Upper lobe of left lung (tissue), 6 donors: Measurements from ENCODE around the gene TRIM27. TPM values are rescaled to one million over a fixed set of nuclear protein-coding genes. Genes with fewer than 3 reads are reported as not detected.

Experiments
- ATAC-seq, 2 donors: fragments of 200-7000 bp; cut with Tn5 transposase; one replicate each; pipeline ENCODE4 v1.9.1; 2022; ENCODE audit warnings: mild to moderate bottlenecking in 2 of 2, moderate library complexity in 2 of 2; ENCODE audit not compliant: low FRiP score in 2 of 2
- DNase-seq, 2 donors: peaks; one replicate each; pipeline ENCODE4 v3.0.0-alpha.2; 2019 to 2020
- H3K27ac ChIP-seq, 4 donors: fragments of 200-600 bp; sonication (generic); one replicate each; pipeline ENCODE4 v1.5.1; 2016 to 2019
- H3K27me3 ChIP-seq, 4 donors: fragments of 200-600 bp; sonication (generic); one replicate each; pipeline ENCODE4 v1.5.1; 2017 to 2019
- H3K36me3 ChIP-seq, 4 donors: fragments of 200-600 bp; sonication (generic); one replicate each; pipeline ENCODE4 v1.5.1; 2016 to 2019
- H3K4me1 ChIP-seq, 4 donors: fragments of 200-600 bp; sonication (generic); one replicate each; pipeline ENCODE4 v1.5.1; 2018 to 2019
- H3K4me3 ChIP-seq, 4 donors: fragments of 200-600 bp; sonication (generic); one replicate each; pipeline ENCODE4 v1.5.1; 2017 to 2019; ENCODE audit warnings: mild to moderate bottlenecking in 2 of 4, moderate library complexity in 1 of 4
- H3K9me3 ChIP-seq, 4 donors: fragments of 200-600 bp; sonication (generic); one replicate each; pipeline ENCODE4 v1.5.1; 2018 to 2019
- EP300 ChIP-seq, 4 donors: sonication (generic); formaldehyde crosslinking; IDR thresholded peaks; one replicate each; pipeline ENCODE4 v1.5.1; 2017; ENCODE audit warnings: antibody characterized with exemption in 4 of 4, control low read depth in 2 of 4
- POLR2A ChIP-seq, 4 donors: fragments of 450-650 bp; IDR thresholded peaks; one replicate each; pipeline ENCODE4 v1.5.1; 2016 to 2017; ENCODE audit warnings: antibody characterized with exemption in 4 of 4, mild to moderate bottlenecking in 2 of 4
- POLR2AphosphoS5 ChIP-seq, 2 donors: sonication (generic); formaldehyde crosslinking; IDR thresholded peaks; one replicate each; pipeline ENCODE4 v1.5.1; 2017; ENCODE audit warnings: antibody characterized with exemption in 2 of 2
- WGBS, 2 donors: methylation state at CpG; one replicate each; pipeline ENCODE4 v1.1.5; 2017 to 2018; 5-methylcytosine and 5-hydroxymethylcytosine counted together
- total RNA-seq, 6 donors: library from RNA; depleted of rRNA in 4 of 6; stranded (reverse); fragments of >200 nt in 4 of 6; gene quantifications; one replicate each; pipeline versions ENCODE4 v1.1.0 to v1.2.1, GENCODE V29; 2016 to 2021
- TF ChIP-seq, protein P1 (sequence below), 6 experiments: fragments of 450-650 bp in 4 of 6; fragments of 200-600 bp in 2 of 6; sonication (generic) in 2 of 6; IDR thresholded peaks; one replicate each; pipeline ENCODE4 v1.5.1; 2016 to 2019; ENCODE audit warnings: antibody characterized with exemption in 6 of 6
- donor health status: DM: no; HTN: no; CAD: no; lungs with moderate emphysema.
- donor health status: DM: no; HTN: yes; CAD: no; lungs with severe emphysema.

The TRIM27 gene
- total RNA-seq, 6 donors from 2014 or later = 45.8 to 90.1 (median 55.5) TPM

GRCh38 chr6:28887796-28888496 is 35.8 kb downstream of the TRIM27 start:
- Histone ChIP-seq H3K27ac (no peak overlapping the region), H3K4me3 (no peak overlapping the region), H3K4me1 (peaks cover 0 to 6% (median 0%) of the 10 kb centered on the region in 4 donors), H3K27me3 (no peaks in the 10 kb centered on the region), H3K36me3 (no peaks in the 10 kb centered on the region), H3K9me3 (peaks cover 0 to 7% (median 0%) of the 10 kb centered on the region in 4 donors)
- TF ChIP-seq, protein P1, sequence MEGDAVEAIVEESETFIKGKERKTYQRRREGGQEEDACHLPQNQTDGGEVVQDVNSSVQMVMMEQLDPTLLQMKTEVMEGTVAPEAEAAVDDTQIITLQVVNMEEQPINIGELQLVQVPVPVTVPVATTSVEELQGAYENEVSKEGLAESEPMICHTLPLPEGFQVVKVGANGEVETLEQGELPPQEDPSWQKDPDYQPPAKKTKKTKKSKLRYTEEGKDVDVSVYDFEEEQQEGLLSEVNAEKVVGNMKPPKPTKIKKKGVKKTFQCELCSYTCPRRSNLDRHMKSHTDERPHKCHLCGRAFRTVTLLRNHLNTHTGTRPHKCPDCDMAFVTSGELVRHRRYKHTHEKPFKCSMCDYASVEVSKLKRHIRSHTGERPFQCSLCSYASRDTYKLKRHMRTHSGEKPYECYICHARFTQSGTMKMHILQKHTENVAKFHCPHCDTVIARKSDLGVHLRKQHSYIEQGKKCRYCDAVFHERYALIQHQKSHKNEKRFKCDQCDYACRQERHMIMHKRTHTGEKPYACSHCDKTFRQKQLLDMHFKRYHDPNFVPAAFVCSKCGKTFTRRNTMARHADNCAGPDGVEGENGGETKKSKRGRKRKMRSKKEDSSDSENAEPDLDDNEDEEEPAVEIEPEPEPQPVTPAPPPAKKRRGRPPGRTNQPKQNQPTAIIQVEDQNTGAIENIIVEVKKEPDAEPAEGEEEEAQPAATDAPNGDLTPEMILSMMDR (IDR thresholded peaks at IDR 0.05) = no peak
- no peak for TF ChIP-seq EP300 (IDR thresholded peaks at IDR 0.05)
- no peak for TF ChIP-seq POLR2A (IDR thresholded peaks at IDR 0.05)
- no peak for TF ChIP-seq POLR2AphosphoS5 (IDR thresholded peaks at IDR 0.05)
- DNase-seq = no peak
- 91 to 98% methylated on average over 4 of the region's 4 CpGs for WGBS, 2 donors
- ATAC-seq = no peak

DNA sequence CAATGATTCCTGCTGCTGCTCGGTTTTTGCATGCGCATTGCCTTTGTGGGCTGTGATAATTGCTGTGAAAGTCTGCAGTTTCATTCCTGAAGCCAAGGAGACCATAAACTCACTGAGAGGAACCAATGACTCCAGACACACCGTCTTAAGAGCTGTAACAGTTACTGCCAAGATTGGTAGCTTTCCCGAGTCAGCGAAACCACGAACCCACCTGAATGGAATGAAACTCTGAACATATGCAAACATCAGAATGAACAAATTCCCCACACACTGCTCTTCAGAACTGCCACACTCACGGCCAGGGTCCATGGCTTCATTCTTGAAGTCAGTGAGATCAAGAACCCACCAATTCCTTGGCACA is 37.7 kb downstream of the TRIM27 start:
- no peaks in the 10 kb centered on the region for H3K27me3 ChIP-seq
- H3K36me3 ChIP-seq = no peaks in the 10 kb centered on the region
- ATAC-seq (no peak), DNase-seq (no peak)
- no peak overlapping the region for H3K27ac ChIP-seq
- H3K4me1 ChIP-seq = peaks cover 0 to 6% (median 0%) of the 10 kb centered on the region in 4 donors
- no peak overlapping the region for H3K4me3 ChIP-seq
- WGBS, 2 donors = 77 to 91% methylated on average over 7 of the region's 7 CpGs
- TF ChIP-seq EP300 (IDR thresholded peaks at IDR 0.05) (no peak), POLR2A (IDR thresholded peaks at IDR 0.05) (no peak)
- TF ChIP-seq, protein P1 (IDR thresholded peaks at IDR 0.05) = no peak
- peaks cover 0 to 7% (median 0%) of the 10 kb centered on the region in 4 donors for H3K9me3 ChIP-seq

- 67 to 80% methylated on average over 10 to 13 of the region's 18 CpGs for WGBS, 2 donors
- Histone ChIP-seq H3K27ac (no peak overlapping the region), H3K27me3 (no peaks in the 10 kb centered on the region), H3K9me3 (peaks cover 0 to 7% (median 0%) of the 10 kb centered on the region in 4 donors), H3K4me1 (peaks cover 0 to 6% (median 2%) of the 10 kb centered on the region in 4 donors), H3K4me3 (peak overlapping the region in 1 of 4 donors; percentile 2), H3K36me3 (no peaks in the 10 kb centered on the region)
- no peak for ATAC-seq
- no peak for DNase-seq
- TF ChIP-seq, protein P1 (IDR thresholded peaks at IDR 0.05) = no peak
- peak in 1 of 4 donors; percentile 28 for TF ChIP-seq POLR2A (IDR thresholded peaks at IDR 0.05)
- TF ChIP-seq EP300 (IDR thresholded peaks at IDR 0.05) = no peak
- TF ChIP-seq POLR2AphosphoS5 (IDR thresholded peaks at IDR 0.05) = peak in 1 of 2 donors; percentile 17
These were observed 39.2 kb downstream of the TRIM27 start for GRCh38 chr6:28884423-28885131.

DNA sequence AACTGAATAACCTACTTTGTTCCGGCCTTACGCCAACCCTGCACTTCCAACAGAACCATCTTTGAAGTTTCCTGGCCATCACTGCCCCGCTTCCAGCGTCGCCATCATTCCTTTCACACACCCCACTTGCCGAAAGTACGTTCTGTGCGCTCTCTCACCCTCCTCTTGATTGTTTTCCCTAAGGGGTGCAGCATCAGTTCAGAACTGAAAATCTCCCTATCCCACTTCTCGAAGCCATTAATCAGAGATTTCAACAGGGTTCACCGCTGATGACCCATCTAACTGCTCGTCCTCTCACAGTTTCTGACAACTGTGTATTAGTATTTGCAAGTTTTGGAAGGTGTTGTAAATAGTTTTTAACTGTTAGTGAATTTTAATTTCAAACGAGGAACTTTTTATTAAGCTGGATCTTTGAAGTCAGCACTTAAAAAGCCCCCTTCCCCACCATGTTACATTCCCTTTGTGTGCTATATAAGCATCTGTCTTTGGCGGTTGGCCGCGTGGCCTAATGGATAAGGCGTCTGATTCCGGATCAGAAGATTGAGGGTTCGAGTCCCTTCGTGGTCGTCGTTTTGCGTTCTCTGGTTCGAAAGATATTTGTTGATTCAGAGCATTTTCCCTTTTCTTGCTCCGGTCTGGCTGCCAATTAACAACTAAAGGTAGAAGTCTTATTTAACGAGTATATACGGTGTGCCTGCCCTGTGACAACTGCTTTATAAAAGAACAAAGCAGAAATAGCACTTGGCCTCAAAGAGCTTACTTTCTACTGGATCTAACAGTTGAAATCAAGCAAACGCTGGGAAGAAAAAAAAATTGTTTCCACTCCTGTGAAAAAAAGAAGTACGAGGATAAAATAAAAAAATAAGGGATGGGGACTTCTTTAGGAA is 42.6 kb downstream of the TRIM27 start:
- Histone ChIP-seq H3K4me3 (peak overlapping the region in 3 of 4 donors; percentile 29 to 55 (median 48)), H3K4me1 (peaks cover 0 to 6% (median 2%) of the 10 kb centered on the region in 4 donors), H3K9me3 (peaks cover 0 to 7% (median 0%) of the 10 kb centered on the region in 4 donors), H3K27ac (no peak overlapping the region), H3K27me3 (no peaks in the 10 kb centered on the region), H3K36me3 (no peaks in the 10 kb centered on the region)
- TF ChIP-seq, protein P1 (IDR thresholded peaks at IDR 0.05) = no peak
- peak in 1 of 4 donors; percentile 4 for TF ChIP-seq EP300 (IDR thresholded peaks at IDR 0.05)
- 8 to 10% methylated on average over 28 of the region's 28 CpGs for WGBS, 2 donors
- DNase-seq (peak in 1 of 2 donors; percentile 38), ATAC-seq (peak; percentile 67 to 86)
